OCI-LY7 (cell line): ENCODE results near the gene PTPRM.

Experiments
- CTCF ChIP-seq: fragments of 200-600 bp; sonication (generic); conservative IDR thresholded peaks from 2 replicates; pipeline ENCODE4 v1.5.1; 2014; ENCODE audit warnings: mild to moderate bottlenecking, antibody characterized with exemption, low read length, moderate library complexity, mixed read lengths
- EZH2phosphoT487 ChIP-seq: fragments of 200-600 bp; sonication (generic); IDR thresholded peaks from 2 replicates; pipeline ENCODE4 v1.6.1; 2018; ENCODE audit warnings: low read depth, borderline replicate concordance, mild to moderate bottlenecking, mixed run types, antibody characterized with exemption, low read length, moderate library complexity, mixed read lengths

- no peak for TF ChIP-seq CTCF
- TF ChIP-seq EZH2phosphoT487 = no peak
Measured at GRCh38 chr18:7743256-7743655, 176.1 kb downstream of the PTPRM start.
